CD4-positive, alpha-beta T cell (primary cell): ENCODE measurements around the gene CCT3. TPM values are rescaled to one million over a fixed set of nuclear protein-coding genes. Genes with fewer than 3 reads are reported as not detected.
A peak's percentile ranks its signal among the peaks of the same experiment; 100 is the strongest.

Source experiments
- ATAC-seq: fragments of 200-7000 bp; cut with Tn5 transposase; one replicate; pipeline ENCODE4 v1.10.0; 2022; ENCODE audit warnings: mild to moderate bottlenecking; ENCODE audit not compliant: poor library complexity
- CTCF ChIA-PET: fragments of 350-600 bp; sonication (Branson Sonifier 250); formaldehyde crosslinking; loops from one replicate; lab custom pipeline; 2021; ENCODE audit warnings: antibody characterized with exemption, inconsistent platforms; lab: Charles Lee
- POLR2A ChIA-PET: fragments of 350-600 bp; sonication (Branson Sonifier 250); formaldehyde crosslinking; loops from one replicate; lab custom pipeline; 2021; ENCODE audit warnings: antibody characterized with exemption, inconsistent platforms; lab: Charles Lee
- DNase-seq, 14 experiments: peaks; one replicate each; pipeline ENCODE4 v3.0.0-alpha.2; 2013 to 2020; ENCODE audit warnings: mixed read lengths in 2 of 14
- H3K27ac ChIP-seq, 2 donors: one replicate each; pipeline versions ENCODE4 v1.5.1 to v1.7.0; 2013; ENCODE audit warnings: low read length in 2 of 2, low read depth in 1 of 2, mild to moderate bottlenecking in 1 of 2
- H3K27me3 ChIP-seq, 2 experiments: 1 replicate in 1 of 2; 2 replicates in 1 of 2; pipeline versions ENCODE4 v1.6.1 to v1.7.0; 2013; ENCODE audit warnings: low read length in 2 of 2, control low read depth in 1 of 2, mild to moderate bottlenecking in 1 of 2, moderate library complexity in 1 of 2; ENCODE audit not compliant: insufficient read depth in 2 of 2, control insufficient read depth in 1 of 2
- H3K36me3 ChIP-seq: one replicate; pipeline ENCODE4 v1.6.1; 2013; ENCODE audit warnings: low read length, control low read depth; ENCODE audit not compliant: insufficient read depth
- H3K4me1 ChIP-seq: one replicate; pipeline ENCODE4 v1.6.1; 2013; ENCODE audit warnings: low read length, control low read depth; ENCODE audit not compliant: insufficient read depth
- H3K4me3 ChIP-seq: one replicate; pipeline ENCODE4 v1.5.1; 2013; ENCODE audit warnings: mild to moderate bottlenecking, low read length, moderate library complexity
- H3K9me3 ChIP-seq, 2 experiments: 1 replicate in 1 of 2; 2 replicates in 1 of 2; pipeline versions ENCODE4 v1.6.1 to v1.7.0; 2013; ENCODE audit warnings: low read length in 2 of 2, mild to moderate bottlenecking in 2 of 2, control low read depth in 1 of 2, moderate library complexity in 1 of 2; ENCODE audit not compliant: control insufficient read depth in 1 of 2, insufficient read depth in 1 of 2
- H3K27ac Mint-ChIP-seq: one replicate; pipeline ENCODE4 v1.8.0; 2020; ENCODE audit warnings: mixed read lengths
- H3K27me3 Mint-ChIP-seq: one replicate; pipeline ENCODE4 v1.8.0; 2021; ENCODE audit warnings: mixed read lengths
- H3K36me3 Mint-ChIP-seq: one replicate; pipeline ENCODE4 v1.8.0; 2021; ENCODE audit warnings: low read depth, mixed read lengths
- H3K4me1 Mint-ChIP-seq: one replicate; pipeline ENCODE4 v1.8.0; 2021; ENCODE audit warnings: low read depth, mixed read lengths
- H3K4me3 Mint-ChIP-seq: one replicate; pipeline ENCODE4 v1.8.0; 2020; ENCODE audit warnings: mild to moderate bottlenecking, mixed read lengths
- H3K9me3 Mint-ChIP-seq: one replicate; pipeline ENCODE4 v1.8.0; 2020; ENCODE audit warnings: mixed read lengths
- CTCF ChIP-seq: fragments of 200-600 bp; IDR thresholded peaks from one replicate; pipeline ENCODE4 v1.8.0; 2022; ENCODE audit warnings: antibody characterized with exemption, mild to moderate bottlenecking
- intact Hi-C, 2 experiments: fragments of 100-400 bp; cut with DNase I in 1 of 2; cut with micrococcal nuclease in 1 of 2; formaldehyde crosslinking; loops; one replicate each; pipeline versions ENCODE4 v1.15.1 to v1.9.0; 2023 to 2025; cut with DNase I, micrococcal nuclease
- total RNA-seq, 174 experiments: library from RNA in 2 of 174; stranded (reverse) in 2 of 174; gene quantifications; one replicate each; pipeline ENCODE4 v1.2.3 and lab custom pipeline; 2021 to 2026

CCT3 gene
- total RNA-seq, 2 experiments from 2014 or later, result 49.6 to 50.2 TPM

- H3K4me1 Mint-ChIP-seq, result no peaks in the 10 kb centered on the region
- no peak for TF ChIP-seq CTCF
- POLR2A ChIA-PET, result no interaction called here
Measured at GRCh38 chr1:156316909-156317308, 21.2 kb downstream of the CCT3 start.

DNA sequence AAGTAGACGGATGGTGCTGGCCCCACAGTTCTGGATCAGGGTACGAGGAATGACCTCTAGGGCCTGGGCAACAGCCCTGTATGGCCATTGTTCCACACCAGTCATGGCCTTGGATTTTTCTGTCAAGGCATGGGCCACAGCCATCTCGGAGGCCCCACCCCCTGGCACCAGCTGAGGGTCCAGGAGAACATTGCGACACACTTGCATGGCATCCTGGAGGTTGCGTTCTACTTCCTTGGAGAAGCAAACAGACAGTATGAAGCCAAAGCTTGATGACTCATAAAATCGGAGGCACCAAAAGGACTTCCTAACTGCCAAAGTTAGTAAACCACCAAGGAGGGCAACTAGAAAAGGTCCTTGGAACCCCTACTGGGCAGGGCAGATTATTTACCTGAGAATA, 27.1 kb downstream of the CCT3 start:
- Mint-ChIP-seq H3K36me3 (peaks cover 84% of the 10 kb centered on the region), H3K27me3 (no peaks in the 10 kb centered on the region), H3K27ac (no peak overlapping the region), H3K4me3 (no peak overlapping the region), H3K4me1 (no peaks in the 10 kb centered on the region), H3K9me3 (no peaks in the 10 kb centered on the region)
- Histone ChIP-seq H3K27me3 (no peaks in the 10 kb centered on the region), H3K4me3 (no peak overlapping the region), H3K36me3 (peaks cover 75% of the 10 kb centered on the region), H3K9me3 (no peaks in the 10 kb centered on the region), H3K27ac (peak overlapping the region in 1 of 2 donors; percentile 4), H3K4me1 (no peaks in the 10 kb centered on the region)
- no peak for ATAC-seq
- no peak for DNase-seq
- intact Hi-C loops, result no loop called here
- ChIA-PET POLR2A (interaction anchor here (0.6 kb wide), 1 partner anchor 60 kb away, joined by 3 read pairs; no protein-coding TSS in a partner anchor), CTCF (no interaction called here)
- TF ChIP-seq CTCF, result no peak

More at GRCh38 chr1:156316909-156317308, 21.2 kb downstream of the CCT3 start:
- no peaks in the 10 kb centered on the region for H3K27me3 Mint-ChIP-seq
- Histone ChIP-seq H3K36me3 (peaks cover 88% of the 10 kb centered on the region), H3K4me3 (no peak overlapping the region), H3K9me3 (no peaks in the 10 kb centered on the region), H3K27ac (no peak overlapping the region), H3K4me1 (no peaks in the 10 kb centered on the region), H3K27me3 (no peaks in the 10 kb centered on the region)
- CTCF ChIA-PET, result no interaction called here
- H3K27ac Mint-ChIP-seq, result no peak overlapping the region
- DNase-seq (no peak), ATAC-seq (no peak)
- peaks cover 95% of the 10 kb centered on the region for H3K36me3 Mint-ChIP-seq
- H3K4me3 Mint-ChIP-seq, result no peak overlapping the region
- H3K9me3 Mint-ChIP-seq, result no peaks in the 10 kb centered on the region
- intact Hi-C loops, result loop anchor here in 1 of 2 experiments (5.0 kb wide), 2 partner anchors 175 to 225 kb away; no protein-coding TSS in a partner anchor

DNA sequence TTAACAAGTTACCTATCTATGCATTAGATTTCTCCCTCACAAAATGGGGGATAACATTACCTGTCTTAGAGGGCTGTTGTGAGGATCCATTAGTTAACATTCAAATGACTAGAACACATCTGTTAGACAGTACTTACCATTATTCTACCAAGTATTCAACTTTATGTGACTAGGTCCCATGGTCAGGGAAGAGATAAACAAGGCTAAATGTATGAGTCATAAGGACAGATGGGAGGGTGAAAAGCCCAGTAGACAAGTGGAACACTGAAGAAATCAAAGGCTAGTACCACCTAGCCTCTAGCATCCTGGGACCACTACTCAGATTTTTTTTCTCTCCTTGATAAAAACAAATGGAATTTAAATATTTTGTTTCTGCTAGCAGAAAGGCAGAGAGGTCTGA, 30.0 kb downstream of the CCT3 start:
- Mint-ChIP-seq H3K9me3 (no peaks in the 10 kb centered on the region), H3K4me1 (no peaks in the 10 kb centered on the region), H3K36me3 (peaks cover 64% of the 10 kb centered on the region), H3K27me3 (no peaks in the 10 kb centered on the region), H3K4me3 (no peak overlapping the region), H3K27ac (no peak overlapping the region)
- no peak for ATAC-seq
- peaks cover 53% of the 10 kb centered on the region for H3K36me3 ChIP-seq
- TF ChIP-seq CTCF, result no peak
- intact Hi-C loops, result no loop called here
- POLR2A ChIA-PET, result interaction anchor here (1.3 kb wide), 1 partner anchor 26 kb away, joined by 4 read pairs; the partner anchor contains the start of gene SMG5
- no peak overlapping the region for H3K27ac ChIP-seq
- no peaks in the 10 kb centered on the region for H3K27me3 ChIP-seq
- no peaks in the 10 kb centered on the region for H3K9me3 ChIP-seq
- no peak for DNase-seq
- CTCF ChIA-PET, result no interaction called here
- no peaks in the 10 kb centered on the region for H3K4me1 ChIP-seq
- no peak overlapping the region for H3K4me3 ChIP-seq
